Thyroid gland (tissue), 4 donors: ENCODE results near the gene CAPN13.

Source experiments
- CTCF ChIP-seq, 6 experiments: fragments of 200-600 bp in 3 of 6; fragments of 450-650 bp in 3 of 6; sonication (generic) in 3 of 6; IDR thresholded peaks; one replicate each; pipeline ENCODE4 v1.5.1; 2016 to 2019; ENCODE audit warnings: antibody characterized with exemption in 6 of 6, mild to moderate bottlenecking in 2 of 6, inconsistent platforms in 1 of 6, moderate library complexity in 1 of 6
- POLR2A ChIP-seq, 2 donors: fragments of 450-650 bp; IDR thresholded peaks; one replicate each; pipeline ENCODE4 v1.6.1; 2017; ENCODE audit warnings: antibody characterized with exemption in 2 of 2, mild to moderate bottlenecking in 2 of 2, moderate library complexity in 1 of 2

- TF ChIP-seq POLR2A (IDR thresholded peaks at IDR 0.05): no peak
- no peak for TF ChIP-seq CTCF (IDR thresholded peaks at IDR 0.05)
These were observed 39.1 kb downstream of the CAPN13 start for GRCh38 chr2:30768036-30768686.
